GM21717 (cell line): ENCODE data around the gene DSG4.
"Not testable (repeated sequence)": the region's sequence is repeated elsewhere in the genome, so short reads cannot be mapped to it uniquely, and the experiment has no call there.

Source experiments
- ATAC-seq: cut with Tn5 transposase; IDR thresholded peaks from one replicate; pipeline ENCODE4 v1.9.1; 2021; ENCODE audit warnings: mild to moderate bottlenecking, moderate library complexity; ENCODE audit not compliant: unreplicated experiment

The DSG4 gene

GRCh38 chr18:31376477-31376876, at the start of gene DSG4:
Gene DSG4 (plus strand): TSS chr18:31376777. CDS start chr18:31376912, 135 bp downstream.
- ATAC-seq, result no peak

DNA sequence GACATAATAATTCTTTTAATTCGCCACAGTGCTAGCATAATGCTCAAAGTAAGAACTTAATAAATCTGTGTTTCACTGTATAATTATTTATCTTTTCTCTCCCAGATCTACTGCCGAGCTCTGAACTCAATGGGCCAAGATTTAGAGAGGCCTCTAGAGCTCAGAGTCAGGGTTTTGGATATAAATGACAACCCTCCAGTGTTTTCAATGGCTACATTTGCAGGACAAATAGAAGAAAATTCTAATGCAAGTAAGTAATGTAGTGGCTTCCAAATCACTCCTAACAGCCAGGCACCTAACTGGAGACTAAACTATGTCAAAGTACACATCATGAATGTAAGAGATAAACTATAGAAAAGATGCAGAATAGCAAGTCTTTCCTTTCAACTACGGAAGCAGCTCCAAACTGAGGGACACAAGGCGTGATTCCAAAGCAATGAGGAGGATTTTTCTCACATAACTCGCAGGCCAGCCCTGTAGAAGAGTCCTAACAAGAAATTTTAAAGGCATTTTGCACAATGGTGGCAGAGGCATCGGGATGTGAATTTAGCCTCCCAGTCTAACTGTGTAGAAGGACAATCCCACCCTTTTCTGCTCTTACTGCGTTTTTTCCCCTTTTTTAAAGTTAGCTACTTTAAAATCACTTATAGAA, 46.7 kb upstream of the DSG4 start:
- ATAC-seq, result no peak

DNA sequence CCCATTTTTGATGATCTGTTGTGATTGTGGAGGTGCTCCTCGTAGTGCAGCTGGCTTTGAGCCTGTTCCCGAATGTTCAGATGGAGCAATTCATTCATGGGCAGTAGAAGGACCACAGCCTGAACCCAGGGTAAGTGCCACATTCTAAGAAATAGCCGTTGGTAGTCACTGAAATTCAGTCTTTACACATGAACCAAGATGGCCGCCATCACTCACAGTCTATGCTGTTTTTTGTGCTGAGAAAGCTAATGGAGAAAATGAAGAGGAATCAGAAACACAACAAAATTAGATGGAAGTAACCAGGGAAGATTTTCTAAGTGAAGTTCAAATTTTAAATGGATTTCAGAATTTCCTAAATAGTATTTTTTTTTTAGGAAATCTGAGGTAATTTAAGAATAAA, 33.1 kb upstream of the DSG4 start:
- no peak for ATAC-seq

GRCh38 chr18:31353336-31353735, 23.2 kb upstream of the DSG4 start:
- ATAC-seq, result not testable (repeated sequence)

DNA sequence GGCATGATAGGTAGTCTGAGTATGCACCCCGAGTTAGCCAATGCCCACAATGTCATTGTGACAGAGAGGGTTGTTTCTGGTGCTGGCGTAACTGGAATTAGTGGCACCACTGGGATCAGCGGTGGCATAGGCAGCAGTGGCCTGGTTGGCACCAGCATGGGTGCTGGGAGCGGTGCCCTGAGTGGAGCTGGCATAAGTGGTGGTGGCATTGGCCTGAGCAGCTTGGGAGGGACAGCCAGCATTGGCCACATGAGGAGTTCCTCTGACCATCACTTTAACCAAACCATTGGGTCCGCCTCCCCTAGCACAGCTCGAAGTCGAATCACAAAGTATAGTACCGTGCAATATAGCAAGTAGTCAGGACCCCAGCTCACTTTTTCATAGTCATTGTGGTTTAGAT, 21.6 kb upstream of the DSG4 start:
- no peak for ATAC-seq

DNA sequence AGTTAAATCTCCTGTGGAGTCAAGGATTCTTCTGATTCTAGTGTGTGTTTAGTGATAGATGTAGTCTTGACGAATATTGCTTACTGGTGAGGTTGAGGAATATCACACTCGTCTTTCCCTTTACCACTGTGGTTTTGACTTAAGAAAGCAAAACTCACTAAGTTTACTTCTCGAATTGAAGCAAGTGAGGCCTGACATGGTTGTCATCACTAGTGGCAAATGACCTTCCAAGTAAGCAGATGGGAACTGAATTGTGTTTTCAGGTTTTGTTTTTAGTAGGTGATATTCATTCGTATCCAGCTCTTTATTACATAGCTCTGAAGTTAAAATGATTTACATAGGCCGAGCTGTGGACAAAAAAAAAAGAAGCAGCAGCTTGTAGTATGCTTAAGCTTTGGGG, 20.6 kb upstream of the DSG4 start:
- no peak for ATAC-seq

- no peak for ATAC-seq
These were observed 12.4 kb upstream of the DSG4 start for GRCh38 chr18:31364190-31364589.

DNA sequence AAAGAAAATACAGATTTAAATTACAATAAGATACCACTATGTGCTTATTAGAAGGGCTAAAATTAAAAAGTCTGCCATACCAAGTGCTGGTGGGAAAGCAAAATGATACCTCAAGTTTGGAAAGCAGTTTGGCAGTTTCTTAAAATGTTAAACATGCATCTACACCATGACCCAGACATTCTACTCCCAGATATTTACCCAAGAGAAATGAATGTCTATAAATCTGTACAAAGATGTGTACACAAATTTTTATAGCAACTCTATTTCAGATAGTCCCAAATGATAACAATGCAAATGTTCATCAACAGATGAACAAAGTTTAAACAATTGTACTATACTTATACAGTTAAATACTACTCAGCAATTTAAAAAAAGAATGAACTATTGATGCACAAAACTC, 7.1 kb upstream of the DSG4 start:
- ATAC-seq, result no peak

DNA sequence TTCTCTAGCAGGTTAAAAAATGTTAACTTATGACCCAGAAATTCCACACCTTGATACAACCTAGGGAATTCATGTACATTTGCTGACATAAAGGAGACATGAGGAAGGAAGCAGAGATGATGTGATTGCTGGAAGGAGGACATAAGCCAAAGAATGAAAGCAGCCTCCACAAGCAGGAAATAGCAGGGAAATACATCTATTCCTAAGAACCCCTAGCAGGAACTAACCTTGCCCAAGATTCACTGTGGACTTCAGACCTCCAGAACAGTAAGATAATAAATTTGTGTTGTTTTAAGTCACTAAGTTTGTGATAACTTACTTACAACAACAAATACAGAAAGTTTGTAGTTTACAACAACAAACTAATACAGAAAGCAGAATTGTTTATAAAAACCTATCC, 4.6 kb upstream of the DSG4 start:
- no peak for ATAC-seq

DNA sequence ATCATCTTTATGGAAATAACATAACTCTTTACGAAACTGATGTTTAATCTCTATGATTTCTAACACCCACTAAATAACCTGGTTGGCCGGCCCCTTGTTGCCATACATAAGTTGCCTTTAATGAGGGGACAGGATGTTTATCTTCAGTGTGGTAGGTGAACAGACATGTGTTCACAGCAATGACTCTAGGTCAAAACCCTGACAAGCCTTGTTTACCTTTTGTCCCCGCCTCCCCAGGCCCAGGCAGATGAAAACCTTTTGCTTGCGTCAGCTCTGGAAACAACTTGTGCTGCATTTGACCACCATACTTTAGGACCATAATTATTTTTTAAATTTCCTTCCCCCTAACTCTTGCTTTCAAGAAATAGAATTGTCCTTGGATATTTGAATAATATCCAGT, 2.9 kb upstream of the DSG4 start:
- no peak for ATAC-seq

DNA sequence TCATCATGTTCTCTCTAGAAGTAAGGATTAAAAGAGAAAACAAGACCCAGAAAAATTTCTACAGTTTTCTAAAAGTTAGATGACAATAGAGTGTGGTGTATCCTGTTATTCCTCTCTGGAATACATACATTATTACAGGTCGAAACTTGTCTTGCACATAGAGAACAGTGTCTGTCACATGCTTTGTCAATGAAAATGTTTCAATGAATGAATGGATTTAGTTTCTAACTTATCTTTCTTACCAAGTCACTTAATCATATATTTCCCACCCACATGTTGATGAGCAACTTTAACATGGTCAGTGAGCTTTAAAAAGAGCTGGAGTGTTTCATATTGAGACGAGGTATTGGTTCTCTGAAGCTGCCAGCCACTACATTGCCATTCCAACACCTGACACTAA, 4.3 kb downstream of the DSG4 start:
- ATAC-seq, result no peak

GRCh38 chr18:31382107-31382506, 5.5 kb downstream of the DSG4 start:
- no peak for ATAC-seq

DNA sequence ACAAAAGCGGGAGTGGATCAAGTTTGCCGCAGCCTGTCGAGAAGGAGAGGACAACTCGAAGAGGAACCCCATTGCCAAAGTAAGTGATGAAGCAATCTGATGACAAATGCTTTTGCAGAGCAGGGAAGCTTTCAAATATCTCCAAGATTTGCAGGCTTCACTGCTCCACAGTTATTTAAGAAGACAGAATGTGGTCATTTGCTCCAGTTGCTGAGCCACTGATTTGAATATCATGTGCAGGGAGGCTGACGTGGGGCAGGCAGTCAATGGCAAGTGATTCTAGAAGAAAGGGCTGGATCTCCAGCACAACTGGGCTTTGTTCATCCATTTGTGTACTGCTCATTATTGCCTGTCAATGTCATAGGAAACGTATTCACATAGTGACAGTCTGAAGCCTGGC, 10.2 kb downstream of the DSG4 start:
- no peak for ATAC-seq

DNA sequence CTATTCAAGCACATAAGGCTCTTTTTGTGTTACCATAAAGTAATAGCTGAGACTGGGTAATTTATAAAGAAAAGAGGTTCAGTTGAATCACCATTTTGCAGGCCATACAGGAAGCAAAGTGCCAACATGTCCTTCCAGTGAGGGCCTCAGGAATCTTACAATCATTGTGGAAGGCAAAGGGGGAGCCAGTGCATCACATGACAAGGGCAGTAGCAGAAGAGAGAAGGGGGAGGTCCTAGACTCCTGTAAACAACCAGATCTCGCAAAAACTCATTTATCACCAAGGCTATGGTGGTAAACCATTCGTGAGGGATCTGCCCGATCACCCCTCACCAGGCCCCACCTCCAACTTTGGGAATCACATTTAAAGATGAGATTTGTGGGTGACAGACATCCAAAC, 16.7 kb downstream of the DSG4 start:
- no peak for ATAC-seq

DNA sequence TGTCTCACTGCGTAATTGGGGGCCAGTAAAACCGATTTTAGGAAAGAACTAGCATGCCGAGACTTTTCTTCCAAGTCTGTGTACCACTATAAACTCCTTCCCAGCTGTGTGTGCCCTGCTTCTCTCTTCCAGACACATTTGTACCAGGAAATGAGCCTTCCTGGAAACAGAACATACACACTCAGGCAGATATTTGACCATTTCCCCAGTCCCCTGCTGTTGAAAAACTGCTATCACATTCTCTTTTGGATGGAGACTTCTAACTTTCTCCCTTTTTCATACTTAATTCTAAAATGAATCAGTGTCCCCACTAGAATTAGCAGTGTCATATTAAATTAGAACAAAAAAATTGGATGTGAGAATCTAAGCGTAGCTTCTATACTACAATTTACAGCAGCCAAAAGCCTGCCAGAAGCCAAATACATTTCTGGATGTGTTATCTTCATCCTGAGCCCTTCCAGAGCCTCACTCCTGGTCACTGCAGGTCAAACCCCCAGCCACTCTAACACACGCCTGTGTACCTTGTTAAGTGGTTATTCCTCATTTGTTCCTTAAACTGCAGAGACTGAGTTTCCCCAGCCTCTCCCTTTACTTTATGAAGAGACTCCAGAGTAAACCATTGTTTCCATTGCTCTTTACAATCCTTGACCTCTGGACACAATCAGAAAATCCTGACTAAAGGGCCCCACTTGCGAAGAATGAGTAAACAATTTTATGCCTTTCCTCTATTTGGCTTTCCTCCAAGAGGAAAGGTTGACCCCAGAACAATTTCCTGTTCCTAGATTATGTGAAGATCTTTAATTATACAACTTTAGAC, 20.4 kb downstream of the DSG4 start:
- no peak for ATAC-seq

GRCh38 chr18:31398191-31398590, 21.6 kb downstream of the DSG4 start:
- no peak for ATAC-seq

- no peak for ATAC-seq
These were observed 22.9 kb downstream of the DSG4 start for GRCh38 chr18:31399306-31400032.

GRCh38 chr18:31401156-31402025, 24.8 kb downstream of the DSG4 start:
- ATAC-seq, result no peak

DNA sequence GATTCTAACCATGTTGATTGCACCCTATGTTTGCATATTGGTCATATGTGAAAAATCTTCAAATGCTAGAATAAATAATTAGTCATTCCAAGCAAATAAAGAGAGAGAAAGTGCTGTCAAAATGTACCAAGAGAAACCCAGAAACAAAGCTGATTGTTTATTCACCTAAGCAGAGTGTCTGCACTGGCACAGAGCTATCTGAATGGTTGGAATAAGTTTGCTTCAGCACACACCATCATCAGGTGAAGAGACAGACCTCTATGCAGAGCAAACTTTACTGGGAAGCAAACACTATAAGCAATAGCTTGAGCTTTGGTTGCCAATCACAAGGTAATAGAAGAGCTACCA, 25.4 kb downstream of the DSG4 start:
- ATAC-seq, result no peak

GRCh38 chr18:31403409-31403808, 26.8 kb downstream of the DSG4 start:
- no peak for ATAC-seq

- no peak for ATAC-seq
These were observed 31.1 kb downstream of the DSG4 start for GRCh38 chr18:31407649-31408048.
